ENCODE measurements around the gene CPNE9.

GRCh38 chr3:9683426-9683825, 20.2 kb upstream of the CPNE9 start:
- TF ChIP-seq CTCF (IDR thresholded peaks at IDR 0.05) (no peak), POLR2A (IDR thresholded peaks at IDR 0.05; ENCODE audit: low read depth) (no peak)
